PC-3 (cell line): Measurements from ENCODE around the gene CCDC187.

Experiments
- CTCF ChIP-seq: fragments of 300-600 bp; sonication (generic); conservative IDR thresholded peaks from 2 replicates; pipeline ENCODE4 v1.5.1; 2017; ENCODE audit warnings: antibody characterized with exemption, low read depth, mild to moderate bottlenecking, low read length
- EZH2 ChIP-seq: fragments of 300-600 bp; sonication (generic); IDR thresholded peaks from one replicate; pipeline ENCODE4 v1.6.1; 2017; ENCODE audit warnings: antibody characterized with exemption, mild to moderate bottlenecking, low read length; ENCODE audit not compliant: unreplicated experiment
- EZH2phosphoT487 ChIP-seq: fragments of 300-600 bp; sonication (generic); IDR thresholded peaks from 2 replicates; pipeline ENCODE4 v1.6.1; 2018; ENCODE audit warnings: mild to moderate bottlenecking, antibody characterized with exemption, low read length, borderline replicate concordance

DNA sequence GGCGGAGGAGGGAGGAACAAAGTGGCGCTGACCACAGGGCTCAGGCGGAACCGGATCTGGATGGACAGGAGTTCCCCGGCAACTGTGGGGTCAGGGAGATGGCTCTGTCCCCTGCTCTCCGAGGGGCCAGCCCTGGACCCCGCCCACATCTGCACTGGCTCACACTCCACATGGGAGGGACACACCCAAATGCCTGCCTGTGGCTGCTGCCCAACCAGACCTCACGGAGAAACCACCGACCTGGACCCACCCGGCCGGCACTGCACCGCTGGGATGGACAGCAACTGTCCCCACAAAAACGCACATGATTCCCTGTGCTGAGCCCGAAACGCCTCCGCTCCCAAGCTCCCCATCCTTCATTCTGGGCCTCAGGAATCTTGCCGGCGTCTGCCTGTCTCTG, 4.8 kb downstream of the CCDC187 start:
- TF ChIP-seq EZH2 (no peak), EZH2phosphoT487 (no peak), CTCF (no peak)
